HG03442 (cell line): ENCODE measurements around the gene NCAPG2.
A peak's percentile ranks its signal among the peaks of the same experiment; 100 is the strongest.
"Not testable (repeated sequence)": the region's sequence is repeated elsewhere in the genome, so short reads cannot be mapped to it uniquely, and the experiment has no call there.

ENCODE experiments used
- ATAC-seq: cut with Tn5 transposase; IDR thresholded peaks from one replicate; pipeline ENCODE4 v1.9.1; 2021; ENCODE audit warnings: mild to moderate bottlenecking, moderate library complexity; ENCODE audit not compliant: unreplicated experiment

NCAPG2 gene

GRCh38 chr7:158680754-158681153 lies 23.9 kb downstream of the NCAPG2 start:
- ATAC-seq, result no peak

GRCh38 chr7:158676906-158677305 lies 27.7 kb downstream of the NCAPG2 start:
- no peak for ATAC-seq

GRCh38 chr7:158676171-158676840 lies 28.3 kb downstream of the NCAPG2 start:
- no peak for ATAC-seq

- no peak for ATAC-seq
These were observed 31.6 kb downstream of the NCAPG2 start for GRCh38 chr7:158672975-158673374.

GRCh38 chr7:158668086-158668485 lies 36.5 kb downstream of the NCAPG2 start:
- ATAC-seq, result not testable (repeated sequence)

GRCh38 chr7:158666966-158667678 lies 37.5 kb downstream of the NCAPG2 start:
- not testable (repeated sequence) for ATAC-seq

GRCh38 chr7:158666401-158666800 lies 38.2 kb downstream of the NCAPG2 start:
- ATAC-seq, result no peak

GRCh38 chr7:158664406-158664805 lies 40.2 kb downstream of the NCAPG2 start:
- ATAC-seq, result no peak

- ATAC-seq, result no peak
These were observed 41.2 kb downstream of the NCAPG2 start for GRCh38 chr7:158663428-158663741.

- no peak for ATAC-seq
These were observed 41.8 kb downstream of the NCAPG2 start for GRCh38 chr7:158662610-158663427.

- no peak for ATAC-seq
These were observed 46.1 kb downstream of the NCAPG2 start for GRCh38 chr7:158658475-158658874.

GRCh38 chr7:158657189-158657746 lies 47.3 kb downstream of the NCAPG2 start:
- peak; percentile 27 for ATAC-seq

- ATAC-seq, result peak; percentile 98
These were observed 48.6 kb downstream of the NCAPG2 start for GRCh38 chr7:158655931-158656441.

- ATAC-seq, result no peak
These were observed 49.1 kb downstream of the NCAPG2 start for GRCh38 chr7:158655507-158655906.

- ATAC-seq, result no peak
These were observed 52.5 kb downstream of the NCAPG2 start for GRCh38 chr7:158651968-158652565.

- no peak for ATAC-seq
These were observed 53.8 kb downstream of the NCAPG2 start for GRCh38 chr7:158650821-158651225.

GRCh38 chr7:158649279-158649678 lies 55.3 kb downstream of the NCAPG2 start:
- no peak for ATAC-seq

- no peak for ATAC-seq
These were observed 55.8 kb downstream of the NCAPG2 start for GRCh38 chr7:158648787-158649186.

GRCh38 chr7:158648168-158648567 lies 56.4 kb downstream of the NCAPG2 start:
- no peak for ATAC-seq

GRCh38 chr7:158647475-158647792 lies 57.2 kb downstream of the NCAPG2 start:
- no peak for ATAC-seq
